Trophoblast cell (in vitro differentiated cells and primary cell): ENCODE measurements around the gene DNMT3A.

Source experiments
- DNase-seq, 2 donors: peaks; one replicate each; pipeline ENCODE4 v3.0.0-alpha.2; 2016
- H2AFZ ChIP-seq: 2 replicates; pipeline ENCODE4 v1.6.1; 2013; ENCODE audit warnings: low read length, moderate library complexity, mild to moderate bottlenecking; ENCODE audit not compliant: insufficient read depth, poor library complexity
- H2AK5ac ChIP-seq: 2 replicates; pipeline ENCODE4 v1.6.1; 2013; ENCODE audit warnings: mild to moderate bottlenecking, low read length
- H2BK120ac ChIP-seq: 2 replicates; pipeline ENCODE4 v1.6.1; 2013; ENCODE audit warnings: low read length, mild to moderate bottlenecking, moderate library complexity; ENCODE audit not compliant: insufficient read depth, poor library complexity
- H2BK12ac ChIP-seq: 2 replicates; pipeline ENCODE4 v1.6.1; 2013; ENCODE audit warnings: mild to moderate bottlenecking, low read length, moderate library complexity
- H2BK5ac ChIP-seq: 2 replicates; pipeline ENCODE4 v1.6.1; 2013; ENCODE audit warnings: low read length, low read depth, moderate library complexity, mild to moderate bottlenecking; ENCODE audit not compliant: poor library complexity
- H3K14ac ChIP-seq: 2 replicates; pipeline ENCODE4 v1.6.1; 2013; ENCODE audit warnings: mild to moderate bottlenecking, low read length
- H3K18ac ChIP-seq: 2 replicates; pipeline ENCODE4 v1.6.1; 2013; ENCODE audit warnings: mild to moderate bottlenecking, low read length
- H3K23ac ChIP-seq: 2 replicates; pipeline ENCODE4 v1.6.1; 2013; ENCODE audit warnings: low read length
- H3K27ac ChIP-seq: 2 replicates; pipeline ENCODE4 v1.5.1; 2013; ENCODE audit warnings: low read depth, mild to moderate bottlenecking, inconsistent platforms, low read length, moderate library complexity
- H3K27me3 ChIP-seq: 2 replicates; pipeline ENCODE4 v1.6.1; 2013; ENCODE audit warnings: inconsistent platforms, mild to moderate bottlenecking, low read length, moderate library complexity; ENCODE audit not compliant: insufficient read depth
- H3K36me3 ChIP-seq, 2 experiments: 1 replicate in 1 of 2; 2 replicates in 1 of 2; pipeline ENCODE4 v1.6.1; 2013; ENCODE audit warnings: low read length in 2 of 2, mild to moderate bottlenecking in 2 of 2, moderate library complexity in 1 of 2; ENCODE audit not compliant: insufficient read depth in 2 of 2, control insufficient read depth in 1 of 2
- H3K4ac ChIP-seq: 2 replicates; pipeline ENCODE4 v1.6.1; 2013; ENCODE audit warnings: low read depth, mild to moderate bottlenecking, low read length, moderate library complexity
- H3K4me1 ChIP-seq, 2 experiments: 1 replicate in 1 of 2; 2 replicates in 1 of 2; pipeline ENCODE4 v1.6.1; 2013; ENCODE audit warnings: low read length in 2 of 2, mild to moderate bottlenecking in 2 of 2, moderate library complexity in 1 of 2; ENCODE audit not compliant: insufficient read depth in 2 of 2, control insufficient read depth in 1 of 2
- H3K4me2 ChIP-seq: 2 replicates; pipeline ENCODE4 v1.6.1; 2013; ENCODE audit warnings: inconsistent platforms, mild to moderate bottlenecking, low read length, moderate library complexity
- H3K4me3 ChIP-seq: 2 replicates; pipeline ENCODE4 v1.5.1; 2013; ENCODE audit warnings: mild to moderate bottlenecking, low read depth, low read length, inconsistent platforms
- H3K79me1 ChIP-seq: one replicate; pipeline ENCODE4 v1.6.1; 2013; ENCODE audit warnings: low read length
- H3K79me2 ChIP-seq: 2 replicates; pipeline ENCODE4 v1.6.1; 2013; ENCODE audit warnings: low read length, mild to moderate bottlenecking; ENCODE audit not compliant: control insufficient read depth, insufficient read depth, poor library complexity
- H3K9ac ChIP-seq: 2 replicates; pipeline ENCODE4 v1.6.1; 2013; ENCODE audit warnings: mild to moderate bottlenecking, low read length
- H3K9me3 ChIP-seq: 2 replicates; pipeline ENCODE4 v1.6.1; 2013; ENCODE audit warnings: low read depth, mild to moderate bottlenecking, control low read depth, inconsistent platforms, low read length; ENCODE audit not compliant: insufficient read depth
- H4K12ac ChIP-seq: 2 replicates; pipeline ENCODE4 v1.6.1; 2013; ENCODE audit warnings: low read depth, mild to moderate bottlenecking, low read length, moderate library complexity
- H4K8ac ChIP-seq: 2 replicates; pipeline ENCODE4 v1.6.1; 2013; ENCODE audit warnings: low read depth, mild to moderate bottlenecking, low read length, moderate library complexity
- H4K91ac ChIP-seq: one replicate; pipeline ENCODE4 v1.6.1; 2013; ENCODE audit warnings: low read depth, mild to moderate bottlenecking, low read length, moderate library complexity
- WGBS: extraction: QIAGEN DNeasy Blood & Tissue Kit; methylation state at CpG from one replicate; pipeline ENCODE4 v1.1.7; 2013; ENCODE audit warnings: missing lambda C conversion rate; ENCODE audit not compliant: insufficient read length, insufficient coverage; ENCODE audit errors: extremely low coverage; 5-methylcytosine and 5-hydroxymethylcytosine counted together

The DNMT3A gene

GRCh38 chr2:25202275-25202674, 139.4 kb downstream of the DNMT3A start:
- no peaks in the 10 kb centered on the region for H3K36me3 ChIP-seq
- peaks cover 7 to 9% of the 10 kb centered on the region in 2 experiments for H3K4me1 ChIP-seq
- H3K18ac ChIP-seq = no peak overlapping the region
- no peaks in the 10 kb centered on the region for H3K27me3 ChIP-seq
- H4K12ac ChIP-seq = no peak overlapping the region
- no peaks in the 10 kb centered on the region for H3K9me3 ChIP-seq
- no peaks in the 10 kb centered on the region for H3K79me2 ChIP-seq
- DNase-seq = no peak
- H3K14ac ChIP-seq = no peak overlapping the region
- H3K9ac ChIP-seq = no peak overlapping the region
- H2BK5ac ChIP-seq = no peak overlapping the region
- H4K8ac ChIP-seq = no peak overlapping the region
- no peak overlapping the region for H2BK120ac ChIP-seq
- H2AFZ ChIP-seq = no peak overlapping the region
- H3K23ac ChIP-seq = no peak overlapping the region
- H4K91ac ChIP-seq = no peak overlapping the region
- no peaks in the 10 kb centered on the region for H3K79me1 ChIP-seq
- H3K4me3 ChIP-seq = no peak overlapping the region
- no CpG with 5 or more reads among the region's 11 CpGs for WGBS
- H2BK12ac ChIP-seq = no peak overlapping the region
- H3K4ac ChIP-seq = no peak overlapping the region
- no peak overlapping the region for H3K4me2 ChIP-seq
- no peak overlapping the region for H3K27ac ChIP-seq
- no peak overlapping the region for H2AK5ac ChIP-seq

GRCh38 chr2:25201794-25202193, 139.9 kb downstream of the DNMT3A start:
- peaks cover 3 to 4% of the 10 kb centered on the region in 2 experiments for H3K4me1 ChIP-seq

GRCh38 chr2:25201265-25201664, 140.5 kb downstream of the DNMT3A start:
- H2AK5ac ChIP-seq = no peak overlapping the region
- H3K9me3 ChIP-seq = no peaks in the 10 kb centered on the region
- H3K79me1 ChIP-seq = no peaks in the 10 kb centered on the region
- H3K18ac ChIP-seq = no peak overlapping the region
- no peak overlapping the region for H3K23ac ChIP-seq
- no peak overlapping the region for H2AFZ ChIP-seq
- H4K12ac ChIP-seq = no peak overlapping the region
- H2BK120ac ChIP-seq = no peak overlapping the region
- no peak overlapping the region for H3K9ac ChIP-seq
- H3K14ac ChIP-seq = no peak overlapping the region
- H3K36me3 ChIP-seq = no peaks in the 10 kb centered on the region
- no peaks in the 10 kb centered on the region for H3K79me2 ChIP-seq
- H2BK12ac ChIP-seq = no peak overlapping the region
- no peaks in the 10 kb centered on the region for H3K27me3 ChIP-seq
- H4K91ac ChIP-seq = no peak overlapping the region
- H3K4ac ChIP-seq = no peak overlapping the region
- no peak overlapping the region for H3K27ac ChIP-seq
- no peak overlapping the region for H3K4me2 ChIP-seq
- H3K4me3 ChIP-seq = no peak overlapping the region
- H3K4me1 ChIP-seq = peaks cover 3% of the 10 kb centered on the region in 2 experiments
- no peak overlapping the region for H4K8ac ChIP-seq
- no peak overlapping the region for H2BK5ac ChIP-seq
- no CpG with 5 or more reads among the region's 6 CpGs for WGBS
- DNase-seq = no peak

More at GRCh38 chr2:25201794-25202193, 139.9 kb downstream of the DNMT3A start:
- no peak overlapping the region for H4K12ac ChIP-seq
- H4K91ac ChIP-seq = no peak overlapping the region
- no peak overlapping the region for H3K4me2 ChIP-seq
- no peak overlapping the region for H3K14ac ChIP-seq
- no peaks in the 10 kb centered on the region for H3K36me3 ChIP-seq
- H3K79me2 ChIP-seq = no peaks in the 10 kb centered on the region
- H2BK12ac ChIP-seq = no peak overlapping the region
- H3K4me3 ChIP-seq = no peak overlapping the region
- no peaks in the 10 kb centered on the region for H3K9me3 ChIP-seq
- no peak overlapping the region for H3K23ac ChIP-seq
- no peak overlapping the region for H2BK120ac ChIP-seq
- H3K4ac ChIP-seq = no peak overlapping the region
- no peak overlapping the region for H3K27ac ChIP-seq
- no peaks in the 10 kb centered on the region for H3K79me1 ChIP-seq
- no peak overlapping the region for H3K9ac ChIP-seq
- no peak overlapping the region for H3K18ac ChIP-seq
- no CpG with 5 or more reads among the region's 7 CpGs for WGBS
- DNase-seq = no peak
- no peak overlapping the region for H2BK5ac ChIP-seq
- no peak overlapping the region for H2AK5ac ChIP-seq
- H3K27me3 ChIP-seq = no peaks in the 10 kb centered on the region
- no peak overlapping the region for H4K8ac ChIP-seq
- no peak overlapping the region for H2AFZ ChIP-seq

- no peaks in the 10 kb centered on the region for H3K79me2 ChIP-seq
- no peaks in the 10 kb centered on the region for H3K36me3 ChIP-seq
- H3K4ac ChIP-seq = no peak overlapping the region
- H3K23ac ChIP-seq = no peak overlapping the region
- no peak overlapping the region for H2BK5ac ChIP-seq
- no peaks in the 10 kb centered on the region for H3K27me3 ChIP-seq
- no peak for DNase-seq
- H3K27ac ChIP-seq = no peak overlapping the region
- no peak overlapping the region for H4K12ac ChIP-seq
- H3K18ac ChIP-seq = no peak overlapping the region
- H2AK5ac ChIP-seq = no peak overlapping the region
- no peak overlapping the region for H2BK120ac ChIP-seq
- no peak overlapping the region for H2BK12ac ChIP-seq
- no peak overlapping the region for H3K4me3 ChIP-seq
- WGBS = no CpG with 5 or more reads among the region's 5 CpGs
- no peak overlapping the region for H3K14ac ChIP-seq
- H3K9me3 ChIP-seq = no peaks in the 10 kb centered on the region
- H4K8ac ChIP-seq = no peak overlapping the region
- no peak overlapping the region for H3K4me2 ChIP-seq
- no peak overlapping the region for H2AFZ ChIP-seq
- no peak overlapping the region for H3K9ac ChIP-seq
- H4K91ac ChIP-seq = no peak overlapping the region
- peaks cover 3 to 9% of the 10 kb centered on the region in 2 experiments for H3K4me1 ChIP-seq
- H3K79me1 ChIP-seq = no peaks in the 10 kb centered on the region
These were observed 143.1 kb downstream of the DNMT3A start for GRCh38 chr2:25198576-25198975.
